ENCODE results near the gene BHLHE41.

BHLHE41 gene

GRCh38 chr12:26133521-26133920 is 8.7 kb upstream of the BHLHE41 start:
- no peak for DNase-seq

- no peak for DNase-seq
These were observed 8.0 kb upstream of the BHLHE41 start for GRCh38 chr12:26132866-26133265.

GRCh38 chr12:26131936-26132335 is 7.1 kb upstream of the BHLHE41 start:
- no peak for DNase-seq

- DNase-seq: no peak
These were observed 5.9 kb upstream of the BHLHE41 start for GRCh38 chr12:26130728-26131127.

GRCh38 chr12:26128168-26128567 is 3.3 kb upstream of the BHLHE41 start:
- DNase-seq: no peak

GRCh38 chr12:26127404-26127803 is 2.6 kb upstream of the BHLHE41 start:
- DNase-seq: no peak

- DNase-seq: peak; percentile 64
These were observed 1.8 kb upstream of the BHLHE41 start for GRCh38 chr12:26126340-26127284.

GRCh38 chr12:26125400-26126339 is 833 bp upstream of the BHLHE41 start:
- DNase-seq: peak; percentile 67

GRCh38 chr12:26123482-26123980 is 1.3 kb downstream of the BHLHE41 start:
- DNase-seq: no peak

- DNase-seq: peak; percentile 36
These were observed 2.0 kb downstream of the BHLHE41 start for GRCh38 chr12:26122681-26123481.

GRCh38 chr12:26122061-26122680 is 2.7 kb downstream of the BHLHE41 start:
- peak; percentile 40 for DNase-seq

GRCh38 chr12:26121323-26122060 is 3.3 kb downstream of the BHLHE41 start:
- DNase-seq: no peak

- DNase-seq: no peak
These were observed 4.1 kb downstream of the BHLHE41 start for GRCh38 chr12:26120561-26121274.

- no peak for DNase-seq
These were observed 5.3 kb downstream of the BHLHE41 start for GRCh38 chr12:26119391-26119989.

- DNase-seq: no peak
These were observed 6.5 kb downstream of the BHLHE41 start for GRCh38 chr12:26118308-26118707.

GRCh38 chr12:26116829-26117715 is 7.8 kb downstream of the BHLHE41 start:
- no peak for DNase-seq

GRCh38 chr12:26114720-26115401 is 10.0 kb downstream of the BHLHE41 start:
- DNase-seq: no peak
